SW 1271 (cell line): ENCODE data around the gene CAND2.
A peak's percentile ranks its signal among the peaks of the same experiment; 100 is the strongest.

ENCODE experiments used
- DNase-seq, 2 experiments: peaks; one replicate each; lab custom pipeline; 2025; lab: John Stamatoyannopoulos, UW

The CAND2 gene

GRCh38 chr3:12796171-12797123 is at the start of gene CAND2:
CAND2 (plus strand) TSS chr3:12796680; CDS start chr3:12796721, 41 bp downstream.
- no peak for DNase-seq

GRCh38 chr3:12748477-12748876 is 48.0 kb upstream of the CAND2 start:
- no peak for DNase-seq

DNA sequence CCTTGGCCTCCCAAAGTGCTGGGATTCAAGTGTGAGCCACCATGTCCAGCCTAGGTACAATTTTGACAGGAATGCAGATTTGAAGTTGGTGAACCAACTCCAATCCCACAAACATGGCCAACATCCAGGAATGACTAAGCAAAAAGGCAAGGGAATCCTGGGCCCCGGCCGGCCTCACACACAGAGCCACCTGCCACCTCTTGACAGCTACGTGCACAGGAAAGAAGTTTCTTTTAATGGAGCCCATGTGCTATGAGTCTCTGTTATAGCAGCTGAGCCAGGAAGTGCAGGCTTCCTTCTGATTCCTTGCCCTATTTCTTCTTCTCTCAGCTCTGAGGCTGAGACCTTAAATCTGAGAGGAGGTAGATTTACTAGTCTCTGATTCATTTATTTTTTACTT is 46.3 kb upstream of the CAND2 start:
- DNase-seq = peak in 1 of 2 experiments; percentile 47

- no peak for DNase-seq
Measured at GRCh38 chr3:12750658-12751071, 45.8 kb upstream of the CAND2 start.

DNA sequence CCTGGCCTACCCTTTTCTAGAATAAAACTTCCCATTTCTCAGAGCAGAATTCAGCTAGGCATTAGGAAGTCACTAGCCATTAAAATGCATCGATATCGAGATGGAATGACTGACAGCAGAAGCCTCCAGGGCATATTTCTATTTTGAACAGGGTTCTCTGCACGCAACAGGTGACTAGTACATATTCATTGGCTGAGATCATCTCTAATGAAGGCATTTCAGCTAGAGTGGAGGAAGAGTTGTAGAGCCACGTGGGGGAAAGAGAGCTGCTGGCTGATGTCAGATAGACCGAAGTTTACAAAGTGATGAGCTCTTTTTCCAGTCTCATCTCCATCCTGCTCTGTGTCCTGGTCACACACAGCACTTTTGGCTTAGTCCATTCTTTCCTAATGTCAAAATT is 44.9 kb upstream of the CAND2 start:
- no peak for DNase-seq

GRCh38 chr3:12752102-12752501 is 44.4 kb upstream of the CAND2 start:
- no peak for DNase-seq

DNA sequence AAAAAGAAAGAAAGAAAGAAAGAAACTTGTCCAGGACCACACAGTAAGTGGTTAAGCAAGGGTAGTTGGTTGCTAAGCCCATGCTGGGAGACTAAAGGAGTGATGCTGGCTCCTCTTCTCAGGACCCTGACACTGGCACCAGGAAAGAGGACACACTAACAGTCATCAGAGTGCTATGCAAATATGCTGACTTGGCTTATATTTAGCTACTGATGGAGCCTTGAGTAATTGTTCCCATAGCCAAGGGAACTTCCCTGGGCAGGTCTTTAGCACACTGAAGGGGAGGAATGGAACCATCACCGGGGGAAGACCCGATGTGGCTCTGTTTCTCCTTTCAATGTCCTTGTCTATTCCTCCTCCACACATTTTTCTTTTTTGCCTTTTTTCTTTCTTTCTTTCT is 43.7 kb upstream of the CAND2 start:
- peak in 1 of 2 experiments; percentile 24 for DNase-seq

- no peak for DNase-seq
Measured at GRCh38 chr3:12753275-12754028, 43.0 kb upstream of the CAND2 start.

- no peak for DNase-seq
Measured at GRCh38 chr3:12754313-12754712, 42.2 kb upstream of the CAND2 start.

- DNase-seq = no peak
Measured at GRCh38 chr3:12755754-12756153, 40.7 kb upstream of the CAND2 start.

DNA sequence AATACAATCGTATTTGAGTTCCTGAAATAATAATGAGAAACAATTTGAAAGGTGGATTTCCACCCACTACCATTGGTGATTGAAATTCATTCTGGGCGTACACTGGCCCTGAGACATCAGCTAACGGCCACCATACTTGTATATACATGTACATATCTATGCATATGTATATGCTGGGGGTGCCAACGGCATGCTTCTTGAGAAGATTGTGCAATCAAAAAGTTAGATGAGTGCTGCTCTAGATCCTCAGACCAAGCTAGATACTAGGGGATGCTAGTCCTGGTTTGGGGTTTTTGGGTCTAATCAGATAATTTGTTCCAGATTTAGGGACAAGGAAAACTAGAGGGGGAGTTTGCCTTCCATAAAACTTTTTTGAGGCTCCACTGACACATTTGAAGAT is 40.3 kb upstream of the CAND2 start:
- DNase-seq = no peak

- DNase-seq = no peak
Measured at GRCh38 chr3:12756635-12757034, 39.8 kb upstream of the CAND2 start.

- DNase-seq = peak in 1 of 2 experiments; percentile 52
Measured at GRCh38 chr3:12758025-12758781, 38.3 kb upstream of the CAND2 start.

DNA sequence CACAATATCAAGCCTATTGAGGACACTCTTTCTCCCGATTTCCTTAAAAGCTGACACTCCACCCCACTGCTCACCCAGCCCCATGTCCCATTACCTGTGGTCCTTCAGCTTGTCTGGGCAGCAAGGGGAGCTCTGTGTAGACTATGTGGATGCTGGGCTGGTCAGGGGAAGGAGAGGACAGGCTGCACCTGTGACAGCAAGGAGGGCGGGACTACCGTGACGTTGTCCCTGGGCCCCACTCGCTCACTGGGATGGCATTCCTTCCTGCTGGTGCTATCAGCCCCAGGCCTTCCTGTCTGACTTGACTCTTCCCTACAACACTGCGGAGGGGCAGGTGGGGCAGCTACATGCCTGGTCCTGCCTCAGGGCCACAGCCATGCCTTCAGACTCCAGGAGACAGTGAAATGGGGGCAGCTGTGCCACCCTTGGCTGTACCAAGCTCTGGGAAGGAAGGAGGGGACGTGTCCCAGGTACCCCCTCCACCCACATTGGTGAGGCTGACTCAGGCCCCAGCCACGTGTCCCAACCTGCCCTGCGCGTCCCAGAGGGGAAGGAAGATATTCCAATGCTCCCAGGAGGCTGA is 37.3 kb upstream of the CAND2 start, which contains the start of gene TMEM40:
Gene TMEM40 (minus strand): TSS at position 163 of the 583 bp plus-strand sequence. CDS start 9,427 bp downstream, outside the sequence.
- peak; percentile 67 to 68 for DNase-seq

- DNase-seq = no peak
Measured at GRCh38 chr3:12759693-12760565, 36.6 kb upstream of the CAND2 start.

GRCh38 chr3:12764171-12764776 is 32.2 kb upstream of the CAND2 start:
- no peak for DNase-seq

- DNase-seq = no peak
Measured at GRCh38 chr3:12766541-12766940, 29.9 kb upstream of the CAND2 start.

DNA sequence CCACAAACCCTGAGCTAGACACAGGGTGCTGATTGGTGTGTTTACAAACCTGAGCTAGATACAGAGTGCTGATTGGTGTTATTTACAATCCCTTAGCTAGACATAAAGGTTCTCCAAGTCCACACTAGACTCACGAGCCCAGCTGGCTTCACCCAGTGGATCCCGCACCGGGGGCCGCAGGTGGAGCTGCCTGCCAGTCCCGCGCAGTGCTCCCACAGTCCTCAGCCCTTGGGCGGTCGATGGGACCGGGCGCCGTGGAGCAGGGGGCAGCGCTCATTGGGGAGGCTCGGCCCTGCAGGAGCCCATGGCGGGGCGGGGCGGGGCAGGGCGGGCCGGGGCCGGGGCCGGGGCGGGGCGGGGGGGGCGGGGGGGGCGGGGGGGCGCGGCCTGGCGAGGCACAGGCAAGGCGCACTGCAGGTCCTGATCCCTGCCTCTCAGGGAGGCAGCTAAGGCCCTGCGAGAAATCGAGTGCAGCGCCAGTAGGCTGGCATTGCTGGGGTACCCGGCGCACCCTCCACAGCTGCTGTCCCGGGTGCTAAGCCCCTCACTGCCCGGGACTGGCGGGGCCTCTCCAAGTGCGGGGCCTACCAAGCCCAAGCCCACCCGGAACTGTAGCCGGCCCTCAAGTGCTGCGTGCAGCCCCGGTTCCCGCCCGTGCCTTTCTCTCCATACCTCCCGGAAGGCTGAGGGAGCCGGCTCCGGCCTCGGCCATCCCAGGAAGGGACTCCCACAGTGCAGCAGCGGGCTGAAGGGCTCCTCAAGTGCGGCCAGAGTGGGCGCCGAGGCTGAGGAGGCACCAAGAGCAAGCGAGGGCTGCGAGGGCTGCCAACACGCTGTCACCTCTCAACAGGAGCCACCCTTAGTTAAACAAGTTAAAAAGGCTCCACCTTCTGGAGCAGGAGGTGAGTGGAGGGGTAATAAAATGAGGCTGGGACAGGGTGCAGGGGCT is 27.6 kb upstream of the CAND2 start:
- no peak for DNase-seq

DNA sequence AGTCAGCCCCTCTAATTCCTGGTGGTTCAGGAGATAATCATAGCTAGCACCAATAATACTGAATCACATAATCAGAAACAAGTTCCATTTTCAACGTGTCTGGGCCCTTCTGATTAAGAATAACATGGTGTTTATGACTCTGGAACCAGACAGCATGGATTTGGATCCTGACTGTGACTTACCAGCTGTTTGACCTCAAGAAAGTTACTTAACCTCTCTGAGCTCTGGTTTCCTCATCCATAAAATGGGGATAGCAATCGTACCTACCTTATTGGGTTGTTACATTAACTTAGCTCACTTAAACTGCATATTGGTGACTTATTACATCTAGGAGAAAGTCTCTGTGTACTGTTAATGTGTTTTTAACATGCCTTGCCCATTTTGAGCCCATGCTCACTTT is 26.7 kb upstream of the CAND2 start:
- no peak for DNase-seq
